ENCODE results near the gene STARD6.
"Not testable (repeated sequence)": the region's sequence is repeated elsewhere in the genome, so short reads cannot be mapped to it uniquely, and the experiment has no call there.

STARD6 gene

GRCh38 chr18:54338230-54338629 is 19.4 kb downstream of the STARD6 start:
- no peak for DNase-seq (ENCODE audit: low read depth)

- DNase-seq (ENCODE audit: low read depth): no peak
Observed at GRCh38 chr18:54335638-54336173, 22.0 kb downstream of the STARD6 start.

GRCh38 chr18:54330768-54331548 is 26.7 kb downstream of the STARD6 start:
- DNase-seq (ENCODE audit: low read depth): no peak

DNA sequence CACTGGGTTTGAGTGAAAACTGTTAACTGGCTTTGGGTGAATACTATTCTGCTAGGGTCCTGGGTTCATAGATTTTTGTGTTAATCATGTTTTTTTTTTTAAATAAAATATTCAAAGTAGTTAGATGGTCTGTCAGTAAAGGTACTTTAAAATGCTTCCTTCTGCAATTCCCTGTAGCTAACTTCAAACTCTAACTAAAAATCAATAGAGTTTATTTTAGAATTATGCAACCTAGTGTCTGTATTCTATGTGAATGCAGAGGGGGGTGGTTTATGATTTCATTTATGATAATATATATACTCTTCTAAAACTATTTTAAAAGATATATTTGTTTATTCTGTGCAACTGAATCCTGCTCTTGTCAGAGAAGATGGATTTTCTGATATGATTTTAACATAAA is 27.9 kb downstream of the STARD6 start:
- no peak for DNase-seq (ENCODE audit: low read depth)

- DNase-seq (ENCODE audit: low read depth): no peak
Observed at GRCh38 chr18:54327818-54328217, 29.8 kb downstream of the STARD6 start.

DNA sequence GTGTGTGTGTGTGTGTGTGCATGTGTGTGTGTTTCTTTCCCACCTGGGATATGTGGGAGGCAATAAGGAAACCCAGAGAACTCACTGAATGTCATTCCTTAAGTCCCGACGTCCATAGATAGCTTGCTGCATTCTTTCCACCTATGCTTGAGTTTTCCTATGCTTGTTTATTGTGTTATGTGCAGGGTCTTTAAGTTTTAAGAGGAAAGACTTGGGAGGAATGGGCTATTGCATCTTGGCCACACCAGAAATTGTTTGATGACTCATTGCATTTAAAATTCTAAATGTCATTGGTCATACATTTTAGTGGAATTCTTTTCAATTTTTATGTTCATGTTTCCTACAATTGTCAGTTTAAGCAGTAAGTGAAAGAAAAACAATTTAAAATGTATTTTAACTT is 33.7 kb downstream of the STARD6 start:
- DNase-seq (ENCODE audit: low read depth): no peak

DNA sequence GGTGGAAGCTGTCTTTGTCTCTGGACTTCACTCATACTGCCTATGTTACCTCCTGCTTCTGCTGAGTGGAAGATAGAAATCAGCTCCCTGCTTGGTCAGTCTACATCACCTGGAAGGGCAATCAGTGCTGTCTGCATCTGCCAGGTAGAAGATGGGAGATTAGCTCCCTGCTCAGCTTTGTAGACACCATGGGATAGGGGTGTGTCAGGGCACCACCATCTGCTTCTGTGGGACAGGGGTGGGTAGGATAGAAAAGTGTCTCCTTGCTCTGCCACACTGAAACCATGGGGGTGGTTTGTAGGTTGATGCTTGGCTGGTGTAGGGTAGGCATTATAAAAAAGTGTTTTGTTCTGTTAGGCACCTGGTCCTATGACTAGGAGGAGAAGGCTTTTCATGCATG is 34.1 kb downstream of the STARD6 start:
- no peak for DNase-seq (ENCODE audit: low read depth)

DNA sequence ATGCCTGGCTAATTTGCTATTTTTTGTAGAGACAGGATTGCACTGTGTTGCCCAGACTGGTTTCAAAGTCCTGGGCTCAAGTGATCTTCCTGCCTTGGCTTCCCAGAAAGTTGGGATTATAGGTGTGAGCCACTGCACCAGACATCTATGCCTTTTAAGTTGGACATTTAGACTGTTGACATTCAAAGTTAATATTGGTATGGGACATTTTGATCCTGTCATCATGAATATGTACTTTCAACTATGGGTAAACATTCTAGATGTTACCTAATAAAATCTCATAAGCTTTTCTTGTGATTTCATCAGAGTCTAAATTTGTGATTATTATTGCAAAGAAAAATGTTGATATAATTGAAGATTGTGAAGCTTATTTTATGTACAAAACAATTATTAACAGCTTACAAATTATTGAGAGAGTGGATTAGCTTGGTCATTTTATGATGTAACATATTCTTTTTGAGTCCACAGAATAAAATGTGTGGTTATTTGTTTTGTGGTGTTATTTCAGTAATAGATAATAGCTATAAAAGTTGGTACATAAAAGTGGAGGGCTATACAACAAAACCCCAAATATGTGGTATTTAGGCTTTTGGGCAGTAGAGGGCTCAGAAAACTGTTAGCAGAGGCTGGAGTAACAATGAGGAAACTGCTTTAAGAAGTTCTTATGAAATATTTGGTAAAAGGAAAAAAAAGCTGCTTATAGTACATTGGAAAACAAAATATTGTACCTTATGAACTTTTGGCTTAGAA is 41.4 kb downstream of the STARD6 start:
- no peak for DNase-seq (ENCODE audit: low read depth)

GRCh38 chr18:54309564-54309963 is 48.1 kb downstream of the STARD6 start:
- DNase-seq (ENCODE audit: low read depth): not testable (repeated sequence)

GRCh38 chr18:54303408-54303807 is 54.2 kb downstream of the STARD6 start:
- DNase-seq (ENCODE audit: low read depth): no peak

DNA sequence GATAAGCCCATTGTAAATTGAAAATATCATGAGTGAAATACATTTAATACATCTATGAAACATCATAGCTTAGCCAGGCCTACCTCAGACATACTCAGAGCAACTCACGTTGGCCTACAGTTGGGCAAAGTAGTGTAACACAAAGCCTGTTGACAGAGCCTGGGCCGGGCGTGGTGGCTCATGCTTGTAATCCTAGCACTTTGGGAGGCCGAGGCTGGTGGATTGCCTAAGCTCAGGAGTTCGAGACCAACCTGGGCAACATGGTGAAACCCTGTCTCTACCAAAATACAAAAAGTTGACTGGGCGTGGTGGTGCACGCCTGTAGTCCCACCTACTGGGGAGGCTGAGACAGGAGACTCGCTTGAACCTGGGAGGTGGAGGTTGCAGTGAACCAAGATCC is 58.7 kb downstream of the STARD6 start:
- not testable (repeated sequence) for DNase-seq (ENCODE audit: low read depth)

GRCh38 chr18:54296062-54296461 is 61.6 kb downstream of the STARD6 start:
- DNase-seq (ENCODE audit: low read depth): no peak

DNA sequence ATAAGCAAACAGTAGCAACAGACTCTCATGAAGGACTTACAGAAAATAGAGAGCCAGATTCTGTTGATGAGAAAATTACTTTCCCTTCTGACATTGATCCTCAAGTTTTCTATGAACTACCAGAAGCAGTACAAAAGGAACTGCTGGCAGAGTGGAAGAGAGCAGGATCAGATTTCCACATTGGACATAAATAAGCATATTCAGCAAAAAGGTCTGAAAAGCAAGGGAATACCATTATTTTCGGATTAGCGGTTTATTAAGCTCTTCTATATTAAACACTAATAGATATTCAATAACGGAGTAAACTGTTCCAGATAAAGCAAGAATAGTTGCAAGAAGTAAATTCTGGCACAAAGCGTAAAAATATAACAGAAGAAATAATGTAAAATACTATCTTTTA is 63.4 kb downstream of the STARD6 start:
- no peak for DNase-seq (ENCODE audit: low read depth)

DNA sequence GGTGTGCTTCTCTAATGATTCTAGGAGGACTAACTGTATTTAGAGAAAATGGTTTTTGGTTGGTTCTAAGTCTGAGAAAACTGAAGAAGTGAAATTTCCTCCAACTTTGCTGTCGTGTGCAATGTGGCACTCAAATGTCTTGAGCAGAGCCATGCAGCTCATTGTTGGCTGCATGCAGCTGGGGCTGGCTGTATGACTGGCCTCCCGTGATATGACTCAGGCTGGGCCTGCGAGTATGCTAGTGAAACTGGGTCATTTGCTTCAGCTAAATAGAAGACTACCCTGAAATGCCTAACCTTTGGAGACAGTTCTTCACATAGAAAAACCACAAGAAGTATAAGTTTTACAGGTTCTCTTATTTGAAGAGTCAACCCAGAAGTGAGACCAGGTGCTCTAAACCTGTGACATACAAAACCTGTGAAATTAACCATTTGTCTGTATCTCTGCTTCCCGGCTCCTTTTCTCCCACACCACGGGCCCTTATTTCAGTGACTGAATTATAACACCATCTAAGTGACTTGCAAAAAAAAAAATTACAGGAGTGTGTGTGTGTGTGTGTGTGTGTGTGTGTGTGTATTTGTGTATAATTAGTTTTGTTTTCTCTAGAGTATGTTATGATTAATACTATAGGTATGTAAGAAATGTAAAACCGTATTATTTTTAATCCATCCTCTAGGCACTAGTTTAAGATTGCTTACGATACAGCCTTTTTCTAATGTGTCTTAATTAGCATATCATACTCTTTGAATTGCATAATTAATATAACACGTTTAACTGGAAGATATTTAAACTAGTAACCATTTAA is 72.5 kb downstream of the STARD6 start:
- no peak for DNase-seq (ENCODE audit: low read depth)

DNA sequence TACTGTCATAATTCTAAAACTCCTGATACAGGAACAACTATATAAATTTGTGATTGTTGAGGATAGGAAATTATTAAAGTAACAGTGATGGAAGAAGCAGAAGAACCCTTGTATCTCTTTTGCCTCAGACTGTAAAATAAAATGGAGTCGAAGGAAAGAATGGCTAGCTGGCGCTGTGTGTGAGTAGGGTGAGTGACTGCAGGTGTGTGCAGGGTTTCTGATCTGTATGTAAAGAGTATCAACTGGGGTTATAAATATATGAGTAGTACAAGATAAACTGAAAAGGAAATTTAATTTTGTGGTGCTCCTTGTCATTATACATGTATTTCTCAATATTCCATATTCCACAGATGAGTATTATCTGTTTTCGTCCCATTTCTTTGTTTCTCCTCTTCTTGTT is 73.1 kb downstream of the STARD6 start:
- no peak for DNase-seq (ENCODE audit: low read depth)

- DNase-seq (ENCODE audit: low read depth): no peak
Observed at GRCh38 chr18:54280220-54280569, 77.5 kb downstream of the STARD6 start.

DNA sequence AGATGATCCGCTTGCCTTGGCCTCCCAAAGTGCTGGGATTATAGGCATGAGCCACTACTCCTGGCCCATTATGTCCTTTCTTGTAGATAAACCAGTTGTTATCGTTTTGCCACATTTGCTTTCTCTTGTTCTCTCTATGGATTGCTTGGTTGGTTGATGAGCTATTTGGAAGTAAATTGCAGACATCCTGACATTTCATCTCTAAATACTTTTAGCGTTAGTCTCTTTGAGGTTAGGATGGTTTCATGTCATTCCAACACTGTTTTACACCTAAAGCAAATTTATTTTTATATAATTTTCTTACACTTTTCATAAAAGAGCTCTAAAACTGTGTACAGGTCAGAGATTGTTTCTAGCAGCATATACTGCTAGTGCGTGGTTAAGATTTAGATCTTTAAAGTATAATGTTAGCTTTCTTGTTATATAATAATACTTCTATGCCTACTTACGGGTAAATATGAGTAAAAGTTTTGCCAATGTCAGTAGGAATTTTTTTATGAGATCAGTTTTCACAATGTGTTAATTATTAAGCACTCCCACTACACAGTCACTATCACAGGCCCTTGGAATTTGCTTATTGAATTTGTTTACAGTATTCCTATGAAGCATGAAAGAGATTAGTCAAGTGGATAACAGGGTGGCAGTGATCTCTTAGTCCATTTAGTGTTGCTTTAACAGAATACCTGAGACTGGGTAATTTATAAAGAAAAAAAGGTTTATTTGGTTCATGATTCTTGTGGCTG is 78.0 kb downstream of the STARD6 start:
- DNase-seq (ENCODE audit: low read depth): no peak

- no peak for DNase-seq (ENCODE audit: low read depth)
Observed at GRCh38 chr18:54278615-54279014, 79.0 kb downstream of the STARD6 start.

- no peak for DNase-seq (ENCODE audit: low read depth)
Observed at GRCh38 chr18:54277899-54278298, 79.8 kb downstream of the STARD6 start.

Measured in T follicular helper cell (primary cell).